Glutamatergic neuron (in vitro differentiated cells): Measurements from ENCODE around the gene RIPOR3. TPM values are rescaled to one million over a fixed set of nuclear protein-coding genes. Genes with fewer than 3 reads are reported as not detected.

Experiments used
- DNase-seq: peaks from one replicate; pipeline ENCODE4 v3.0.0; 2022
- H3K27ac Mint-ChIP-seq: one replicate; pipeline ENCODE4 v1.8.0; 2020; ENCODE audit warnings: mild to moderate bottlenecking, mixed read lengths, inconsistent platforms; ENCODE audit not compliant: unreplicated experiment
- H3K27me3 Mint-ChIP-seq: one replicate; pipeline ENCODE4 v1.8.0; 2020; ENCODE audit warnings: mild to moderate bottlenecking, moderate library complexity, mixed read lengths, inconsistent platforms; ENCODE audit not compliant: unreplicated experiment
- H3K36me3 Mint-ChIP-seq: one replicate; pipeline ENCODE4 v1.8.0; 2020; ENCODE audit warnings: mild to moderate bottlenecking, mixed read lengths, inconsistent platforms; ENCODE audit not compliant: unreplicated experiment
- H3K4me1 Mint-ChIP-seq: one replicate; pipeline ENCODE4 v1.8.0; 2020; ENCODE audit warnings: mild to moderate bottlenecking, low read depth, mixed read lengths, inconsistent platforms; ENCODE audit not compliant: unreplicated experiment
- H3K4me3 Mint-ChIP-seq: one replicate; pipeline ENCODE4 v1.8.0; 2020; ENCODE audit warnings: mild to moderate bottlenecking, mixed read lengths, inconsistent platforms; ENCODE audit not compliant: unreplicated experiment
- H3K9me3 Mint-ChIP-seq: one replicate; pipeline ENCODE4 v1.8.0; 2020; ENCODE audit warnings: mild to moderate bottlenecking, moderate library complexity, mixed read lengths, inconsistent platforms; ENCODE audit not compliant: unreplicated experiment
- total RNA-seq: library from RNA; stranded (reverse); fragmentation: NEBNext Ultra II Directional; extraction: Animal tissue kit (Norgen Biotek cat#: 25700); gene quantifications from one replicate; pipeline ENCODE4 v1.2.1, GENCODE V29; 2021; ENCODE audit not compliant: unreplicated experiment
- TF ChIP-seq, protein P1 (sequence below): fragments of 200-600 bp; sonication (generic); IDR thresholded peaks from one replicate; pipeline ENCODE4 v1.5.0; 2021; ENCODE audit not compliant: partially characterized antibody, unreplicated experiment

RIPOR3 gene
- total RNA-seq, 1 donor from 2014 or later: not detected

DNA sequence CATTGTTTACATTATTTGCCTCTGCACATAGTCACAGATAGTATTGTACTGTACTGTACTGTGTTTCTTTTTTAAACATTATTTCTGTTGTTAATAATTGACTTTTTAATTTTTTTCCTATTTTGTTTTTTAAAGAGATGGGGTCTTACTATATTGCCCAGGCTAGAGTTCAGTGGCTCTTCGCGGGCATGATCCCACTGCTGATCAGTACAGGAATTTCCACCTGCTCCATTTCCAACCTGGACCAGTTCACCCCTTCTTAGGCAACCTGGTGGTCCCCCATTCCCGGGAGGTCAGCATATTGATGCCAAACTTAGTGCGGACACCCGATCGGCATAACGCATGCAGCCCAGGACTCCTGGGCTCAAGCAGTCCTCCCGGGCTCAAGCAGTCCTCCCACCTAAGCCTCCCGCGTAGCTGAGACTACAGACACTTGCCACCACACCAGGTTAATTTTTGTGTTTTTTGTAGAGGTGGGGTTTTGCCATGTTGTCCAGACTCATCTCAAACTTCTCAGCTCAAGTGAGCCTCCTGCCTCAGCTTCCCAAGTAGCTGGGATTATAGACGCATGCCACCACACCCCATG is 133.7 kb downstream of the RIPOR3 start:
- Mint-ChIP-seq H3K36me3 (no peaks in the 10 kb centered on the region), H3K4me1 (no peaks in the 10 kb centered on the region), H3K9me3 (no peaks in the 10 kb centered on the region), H3K4me3 (no peak overlapping the region), H3K27ac (no peak overlapping the region), H3K27me3 (no peaks in the 10 kb centered on the region)
- no peak for DNase-seq
- TF ChIP-seq, protein P1, sequence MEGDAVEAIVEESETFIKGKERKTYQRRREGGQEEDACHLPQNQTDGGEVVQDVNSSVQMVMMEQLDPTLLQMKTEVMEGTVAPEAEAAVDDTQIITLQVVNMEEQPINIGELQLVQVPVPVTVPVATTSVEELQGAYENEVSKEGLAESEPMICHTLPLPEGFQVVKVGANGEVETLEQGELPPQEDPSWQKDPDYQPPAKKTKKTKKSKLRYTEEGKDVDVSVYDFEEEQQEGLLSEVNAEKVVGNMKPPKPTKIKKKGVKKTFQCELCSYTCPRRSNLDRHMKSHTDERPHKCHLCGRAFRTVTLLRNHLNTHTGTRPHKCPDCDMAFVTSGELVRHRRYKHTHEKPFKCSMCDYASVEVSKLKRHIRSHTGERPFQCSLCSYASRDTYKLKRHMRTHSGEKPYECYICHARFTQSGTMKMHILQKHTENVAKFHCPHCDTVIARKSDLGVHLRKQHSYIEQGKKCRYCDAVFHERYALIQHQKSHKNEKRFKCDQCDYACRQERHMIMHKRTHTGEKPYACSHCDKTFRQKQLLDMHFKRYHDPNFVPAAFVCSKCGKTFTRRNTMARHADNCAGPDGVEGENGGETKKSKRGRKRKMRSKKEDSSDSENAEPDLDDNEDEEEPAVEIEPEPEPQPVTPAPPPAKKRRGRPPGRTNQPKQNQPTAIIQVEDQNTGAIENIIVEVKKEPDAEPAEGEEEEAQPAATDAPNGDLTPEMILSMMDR: no peak

DNA sequence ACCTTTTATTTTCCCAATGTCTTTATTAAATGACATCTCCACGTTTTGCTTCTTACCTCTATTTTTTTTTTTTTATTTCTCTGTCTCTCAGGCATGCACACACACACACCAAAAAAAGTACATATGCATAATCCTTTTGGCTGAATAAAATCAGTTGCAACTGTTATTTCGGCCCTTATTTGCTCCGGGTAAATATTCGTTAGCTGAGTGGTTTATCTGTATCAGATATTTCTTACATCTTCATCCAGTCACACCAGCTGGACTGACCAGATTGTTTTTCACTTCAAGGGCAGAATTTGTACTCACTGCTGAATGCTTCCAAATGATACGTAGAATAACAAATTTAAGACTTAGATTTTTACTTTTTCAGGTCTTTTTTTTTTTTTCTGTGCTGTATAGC is 135.7 kb downstream of the RIPOR3 start:
- no peak for DNase-seq
- Mint-ChIP-seq H3K27ac (no peak overlapping the region), H3K4me3 (no peak overlapping the region), H3K27me3 (no peaks in the 10 kb centered on the region), H3K36me3 (no peaks in the 10 kb centered on the region), H3K4me1 (peaks cover 8% of the 10 kb centered on the region), H3K9me3 (no peaks in the 10 kb centered on the region)
- TF ChIP-seq, protein P1: no peak

DNA sequence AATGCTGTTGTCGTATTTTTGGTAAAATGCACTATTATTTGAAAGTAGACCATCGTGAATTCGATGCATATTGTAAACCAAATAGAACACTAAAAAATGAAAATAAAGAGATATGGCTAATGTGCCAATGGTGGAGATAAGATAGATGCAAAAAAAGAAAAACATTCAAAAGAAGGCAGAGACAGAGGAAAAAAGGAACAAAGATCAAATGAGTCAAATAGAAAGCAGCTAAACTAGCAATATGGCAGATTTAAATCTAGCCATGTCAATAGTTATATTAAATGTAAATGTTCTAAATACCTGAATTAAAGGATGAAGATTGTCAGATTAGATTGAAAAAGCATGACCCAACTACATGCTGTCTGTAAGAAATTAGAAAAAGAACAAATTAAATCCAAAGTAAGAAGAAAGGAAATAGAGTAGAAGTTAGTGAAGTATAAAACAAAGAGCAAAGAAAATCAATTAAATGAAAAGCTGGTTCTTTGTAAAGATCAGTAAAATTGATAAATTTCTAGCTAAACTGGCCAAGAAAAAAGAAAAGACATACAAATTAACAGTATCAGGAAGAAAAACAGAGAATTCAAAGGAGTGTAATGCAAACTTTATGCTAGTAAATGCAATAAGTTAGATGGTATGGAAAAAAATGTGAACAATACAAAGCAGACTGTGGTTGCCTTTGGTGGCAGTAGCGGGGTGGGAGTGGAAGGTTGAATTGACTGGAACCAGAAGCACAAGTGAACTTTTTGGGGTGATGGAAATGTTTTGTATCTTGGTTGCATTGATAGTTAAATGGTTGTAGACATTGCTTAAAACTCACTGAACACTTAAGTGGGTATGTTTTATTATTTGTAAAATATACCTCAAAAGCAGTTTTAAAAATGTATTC is 136.4 kb downstream of the RIPOR3 start:
- Mint-ChIP-seq H3K9me3 (no peaks in the 10 kb centered on the region), H3K36me3 (no peaks in the 10 kb centered on the region), H3K27me3 (no peaks in the 10 kb centered on the region), H3K4me3 (no peak overlapping the region), H3K4me1 (peaks cover 8% of the 10 kb centered on the region), H3K27ac (no peak overlapping the region)
- TF ChIP-seq, protein P1: no peak
- DNase-seq: no peak

DNA sequence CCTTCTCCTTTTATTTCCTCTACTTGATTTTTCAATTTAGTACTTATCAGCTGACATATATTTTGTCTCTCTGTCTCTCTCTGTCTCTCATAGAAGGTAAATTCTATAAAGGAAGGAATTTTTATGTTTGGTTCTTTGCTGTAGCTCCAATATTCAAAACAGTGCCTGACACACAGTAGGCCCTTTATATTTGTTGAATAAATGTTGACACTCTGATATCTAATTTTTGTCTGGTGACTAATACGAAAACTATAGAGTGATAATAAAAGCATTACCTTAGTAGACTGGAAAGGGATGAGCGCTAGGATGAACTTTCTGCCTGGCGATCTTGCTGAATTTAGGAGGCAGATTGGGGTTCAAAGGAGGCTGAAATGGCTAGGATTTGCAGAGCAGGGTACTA is 138.4 kb downstream of the RIPOR3 start:
- Mint-ChIP-seq H3K36me3 (no peaks in the 10 kb centered on the region), H3K4me1 (peaks cover 10% of the 10 kb centered on the region), H3K4me3 (no peak overlapping the region)

DNA sequence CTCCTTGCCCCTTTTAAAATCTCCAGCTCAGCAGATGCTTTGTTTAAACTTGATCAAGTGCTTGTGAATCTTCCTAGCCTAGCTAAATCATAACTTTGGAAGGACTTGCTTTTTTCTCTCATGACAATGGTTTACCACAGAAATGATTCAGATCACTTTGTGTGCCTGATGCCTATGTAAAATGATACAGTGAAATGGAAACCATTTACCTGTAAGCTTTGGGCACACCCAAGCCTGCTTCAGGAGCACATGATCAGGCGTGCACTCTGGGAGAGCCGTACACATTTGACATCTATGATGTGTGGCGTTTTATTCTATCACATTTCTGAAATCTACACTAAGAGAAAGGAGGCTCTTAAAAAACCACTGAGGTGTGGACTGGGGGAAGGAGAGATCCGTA is 140.1 kb downstream of the RIPOR3 start:
- DNase-seq: no peak
- Mint-ChIP-seq H3K27me3 (no peaks in the 10 kb centered on the region), H3K36me3 (no peaks in the 10 kb centered on the region), H3K4me1 (peaks cover 15% of the 10 kb centered on the region), H3K9me3 (peaks cover 2% of the 10 kb centered on the region), H3K27ac (no peak overlapping the region), H3K4me3 (no peak overlapping the region)
- TF ChIP-seq, protein P1: no peak

More for the DNA sequence above, 138.4 kb downstream of the RIPOR3 start:
- TF ChIP-seq, protein P1: no peak
- Mint-ChIP-seq H3K27ac (no peak overlapping the region), H3K9me3 (no peaks in the 10 kb centered on the region), H3K27me3 (no peaks in the 10 kb centered on the region)
- no peak for DNase-seq
